ENCODE data around the gene CRYBG1. TPM values are rescaled to one million over a fixed set of nuclear protein-coding genes. Genes with fewer than 3 reads are reported as not detected.

The CRYBG1 gene
- total RNA-seq, 4 donors from 2014 or later = 102 to 127 (median 125) TPM

DNA sequence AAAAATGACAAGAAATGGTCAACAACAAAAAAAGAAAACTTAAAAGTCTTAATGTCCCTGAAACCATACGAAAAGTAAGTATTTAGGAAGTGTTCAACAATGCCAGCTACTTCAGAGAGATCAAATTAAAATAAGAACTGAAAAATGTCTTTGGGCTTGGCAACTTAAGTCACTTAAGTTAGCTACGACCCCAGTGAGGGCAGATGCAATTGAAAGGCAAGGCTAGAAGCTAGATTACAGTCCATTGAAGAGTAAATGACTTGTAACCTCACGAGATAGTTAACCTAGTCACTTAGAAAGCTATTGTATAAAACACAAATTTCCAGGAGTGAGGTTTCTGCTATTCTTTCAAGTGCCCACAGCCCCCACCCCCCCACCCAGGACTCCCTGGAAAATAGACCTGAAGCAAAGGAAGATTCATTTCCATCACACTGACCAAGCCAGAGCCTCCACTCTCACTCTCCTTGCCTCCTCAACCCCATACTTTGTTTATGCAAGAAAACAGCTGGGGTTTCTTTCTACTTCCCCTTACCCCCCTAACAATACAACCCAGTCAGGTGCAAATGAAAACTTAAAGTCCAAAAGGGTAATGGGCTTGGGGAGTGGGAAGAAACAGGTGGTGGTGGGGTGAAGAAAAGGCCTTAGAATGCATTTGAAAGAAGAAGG lies 254.2 kb downstream of the CRYBG1 start:
- intact Hi-C loops (cut with DNase I; ENCODE audit: low total_unique reads) = loop anchor here (10.0 kb wide), 2 partner anchors 360 to 1580 kb away; partner anchors contain the start of gene CD24
- WGBS, 2 donors = 82 to 89% methylated on average over 3 of the region's 3 CpGs
- TF ChIP-seq, protein P1, sequence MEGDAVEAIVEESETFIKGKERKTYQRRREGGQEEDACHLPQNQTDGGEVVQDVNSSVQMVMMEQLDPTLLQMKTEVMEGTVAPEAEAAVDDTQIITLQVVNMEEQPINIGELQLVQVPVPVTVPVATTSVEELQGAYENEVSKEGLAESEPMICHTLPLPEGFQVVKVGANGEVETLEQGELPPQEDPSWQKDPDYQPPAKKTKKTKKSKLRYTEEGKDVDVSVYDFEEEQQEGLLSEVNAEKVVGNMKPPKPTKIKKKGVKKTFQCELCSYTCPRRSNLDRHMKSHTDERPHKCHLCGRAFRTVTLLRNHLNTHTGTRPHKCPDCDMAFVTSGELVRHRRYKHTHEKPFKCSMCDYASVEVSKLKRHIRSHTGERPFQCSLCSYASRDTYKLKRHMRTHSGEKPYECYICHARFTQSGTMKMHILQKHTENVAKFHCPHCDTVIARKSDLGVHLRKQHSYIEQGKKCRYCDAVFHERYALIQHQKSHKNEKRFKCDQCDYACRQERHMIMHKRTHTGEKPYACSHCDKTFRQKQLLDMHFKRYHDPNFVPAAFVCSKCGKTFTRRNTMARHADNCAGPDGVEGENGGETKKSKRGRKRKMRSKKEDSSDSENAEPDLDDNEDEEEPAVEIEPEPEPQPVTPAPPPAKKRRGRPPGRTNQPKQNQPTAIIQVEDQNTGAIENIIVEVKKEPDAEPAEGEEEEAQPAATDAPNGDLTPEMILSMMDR (IDR thresholded peaks at IDR 0.05) = no peak
- no peak for TF ChIP-seq POLR2A (IDR thresholded peaks at IDR 0.05)
- H3K4me3 ChIP-seq (ENCODE audit: low read depth, poor library complexity, severe bottlenecking) = no peak overlapping the region
- no peak for DNase-seq (ENCODE audit: low spot score in 2 of 2)

DNA sequence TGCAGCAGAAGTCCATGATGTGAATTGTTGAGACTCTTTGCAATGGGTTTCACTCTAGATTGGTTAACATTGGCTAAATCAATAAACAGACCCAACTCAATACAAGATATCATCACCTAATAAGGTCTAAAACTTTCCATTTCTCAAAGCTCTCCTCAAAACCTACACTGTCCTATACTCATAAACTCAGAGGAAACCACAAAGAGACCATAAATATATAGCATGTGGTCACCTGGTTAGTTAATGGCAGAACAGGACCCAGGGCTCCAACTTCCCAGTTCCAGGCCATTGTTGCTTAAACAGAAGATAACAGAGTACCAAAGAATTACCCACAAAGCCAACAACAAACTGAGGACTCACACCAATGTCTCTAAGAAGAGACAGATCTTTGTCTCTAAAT lies 256.8 kb downstream of the CRYBG1 start:
- intact Hi-C loops (cut with DNase I; ENCODE audit: low total_unique reads) = loop anchor here (10.0 kb wide), 2 partner anchors 357 to 1577 kb away; partner anchors contain the start of gene CD24
- H3K4me3 ChIP-seq (ENCODE audit: low read depth, poor library complexity, severe bottlenecking) = no peak overlapping the region

DNA sequence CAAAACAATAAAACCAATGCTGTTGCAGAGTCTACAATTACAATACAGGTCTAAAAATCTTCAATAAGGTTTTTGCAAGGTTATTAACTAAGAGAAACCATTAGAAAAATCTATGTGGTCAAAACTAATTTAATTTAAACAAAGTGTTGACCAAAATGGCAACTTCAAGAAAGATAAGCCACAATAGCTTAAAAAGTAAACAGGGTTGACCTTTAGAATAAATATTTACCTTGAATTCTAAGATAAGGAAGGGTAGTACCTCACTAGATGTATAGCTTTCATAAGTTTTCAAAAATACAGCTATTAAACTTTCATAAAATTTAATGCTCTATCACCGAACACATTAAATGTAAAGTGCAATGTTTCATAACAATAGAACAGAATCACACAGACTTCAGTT lies 257.3 kb downstream of the CRYBG1 start:
- TF ChIP-seq, protein P1 (IDR thresholded peaks at IDR 0.05) = no peak
- TF ChIP-seq POLR2A (IDR thresholded peaks at IDR 0.05) = no peak
- no peak overlapping the region for H3K4me3 ChIP-seq (ENCODE audit: low read depth, poor library complexity, severe bottlenecking)
- 92 to 95% methylated on average over 1 of the region's 1 CpG for WGBS, 2 donors
- intact Hi-C loops (cut with DNase I; ENCODE audit: low total_unique reads) = loop anchor here (10.0 kb wide), 2 partner anchors 357 to 1577 kb away; partner anchors contain the start of gene CD24
- DNase-seq (ENCODE audit: low spot score in 2 of 2) = no peak

More for the DNA sequence above, 256.8 kb downstream of the CRYBG1 start:
- DNase-seq (ENCODE audit: low spot score in 2 of 2) = no peak
- no peak for TF ChIP-seq POLR2A (IDR thresholded peaks at IDR 0.05)
- TF ChIP-seq, protein P1 (IDR thresholded peaks at IDR 0.05) = no peak

DNA sequence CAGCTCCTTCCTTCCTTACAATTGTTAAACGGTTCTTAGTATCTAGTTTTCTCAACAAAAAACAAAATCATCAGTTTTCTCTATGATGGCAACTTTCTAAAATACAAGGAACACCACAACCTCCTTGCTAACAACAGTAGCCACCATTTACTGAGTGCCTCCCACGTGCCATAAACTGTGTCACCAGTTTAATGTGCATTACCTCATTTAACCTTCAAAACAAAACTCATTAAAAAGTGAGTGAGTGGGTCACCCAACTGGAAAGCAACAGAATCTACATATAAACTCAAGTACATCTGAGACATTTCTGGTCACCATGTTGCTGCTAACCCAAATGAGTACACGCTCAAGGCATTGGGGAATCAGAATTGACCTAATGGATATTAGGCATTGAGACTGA lies 257.8 kb downstream of the CRYBG1 start:
- DNase-seq (ENCODE audit: low spot score in 2 of 2) = no peak
- 82 to 90% methylated on average over 3 of the region's 3 CpGs for WGBS, 2 donors
- no peak overlapping the region for H3K4me3 ChIP-seq (ENCODE audit: low read depth, poor library complexity, severe bottlenecking)
- TF ChIP-seq, protein P1 (IDR thresholded peaks at IDR 0.05) = no peak
- TF ChIP-seq POLR2A (IDR thresholded peaks at IDR 0.05) = no peak
- intact Hi-C loops (cut with DNase I; ENCODE audit: low total_unique reads) = loop anchor here (10.0 kb wide), 2 partner anchors 356 to 1576 kb away; partner anchors contain the start of gene CD24

DNA sequence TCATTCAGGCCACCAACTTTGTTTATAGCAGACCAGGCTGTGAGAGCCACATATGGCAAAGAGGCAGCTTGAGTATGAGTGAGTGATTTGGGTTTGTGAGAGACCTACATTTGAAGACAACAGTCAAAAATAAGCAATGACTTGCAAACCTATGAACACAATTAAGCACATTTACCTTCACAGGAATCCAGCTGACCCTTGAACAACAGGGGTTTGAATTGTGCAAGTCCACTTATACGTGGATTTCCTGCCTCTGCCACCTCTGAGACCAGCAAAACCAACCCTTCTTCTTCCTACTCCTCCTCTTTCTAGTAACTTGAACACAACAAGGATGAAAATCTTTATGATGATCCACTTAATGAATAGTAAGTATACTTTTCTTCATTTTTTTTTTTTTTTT lies 258.7 kb downstream of the CRYBG1 start:
- 91 to 97% methylated on average over 1 of the region's 1 CpG for WGBS, 2 donors
- H3K4me3 ChIP-seq (ENCODE audit: low read depth, poor library complexity, severe bottlenecking) = no peak overlapping the region
- TF ChIP-seq, protein P1 (IDR thresholded peaks at IDR 0.05) = no peak
- TF ChIP-seq POLR2A (IDR thresholded peaks at IDR 0.05) = no peak
- intact Hi-C loops (cut with DNase I; ENCODE audit: low total_unique reads) = loop anchor here (10.0 kb wide), 2 partner anchors 356 to 1576 kb away; partner anchors contain the start of gene CD24
- DNase-seq (ENCODE audit: low spot score in 2 of 2) = no peak

All from lower leg skin (tissue), 4 donors.